Subcutaneous abdominal adipose tissue (tissue), 5 donors: ENCODE results near the gene RGS11.
"Not testable (repeated sequence)": the region's sequence is repeated elsewhere in the genome, so short reads cannot be mapped to it uniquely, and the experiment has no call there.

Source experiments
- H3K27ac ChIP-seq: one replicate; pipeline ENCODE4 v1.7.0; 2013; ENCODE audit warnings: low read depth, mild to moderate bottlenecking, inconsistent platforms, low read length, moderate library complexity
- H3K27me3 ChIP-seq, 5 donors: one replicate each; pipeline ENCODE4 v1.7.0; 2013; ENCODE audit warnings: low read length in 5 of 5, inconsistent platforms in 1 of 5; ENCODE audit not compliant: control insufficient read depth in 5 of 5, insufficient read depth in 4 of 5
- H3K36me3 ChIP-seq, 5 donors: one replicate each; pipeline ENCODE4 v1.7.0; 2013; ENCODE audit warnings: low read length in 5 of 5; ENCODE audit not compliant: control insufficient read depth in 5 of 5, insufficient read depth in 5 of 5
- H3K4me1 ChIP-seq, 5 donors: one replicate each; pipeline ENCODE4 v1.7.0; 2013; ENCODE audit warnings: low read length in 5 of 5, mild to moderate bottlenecking in 3 of 5, moderate library complexity in 1 of 5; ENCODE audit not compliant: control insufficient read depth in 5 of 5, insufficient read depth in 5 of 5
- H3K4me3 ChIP-seq, 5 donors: one replicate each; pipeline ENCODE4 v1.7.0; 2013; ENCODE audit warnings: low read length in 5 of 5, low read depth in 1 of 5
- H3K9ac ChIP-seq, 5 donors: one replicate each; pipeline ENCODE4 v1.7.0; 2013; ENCODE audit warnings: low read length in 5 of 5, mild to moderate bottlenecking in 4 of 5, moderate library complexity in 3 of 5
- H3K9me3 ChIP-seq, 5 donors: one replicate each; pipeline ENCODE4 v1.7.0; 2013; ENCODE audit warnings: low read length in 5 of 5; ENCODE audit not compliant: control insufficient read depth in 5 of 5
- donor health status: healthy.
- donor health status: healthy.
- donor health status: healthy.
- donor health status: healthy.
- donor health status: healthy.

Gene RGS11

GRCh38 chr16:270381-271255 lies 5.1 kb downstream of the RGS11 start:
- Histone ChIP-seq H3K4me3 (no peak overlapping the region), H3K36me3 (peaks cover 0 to 2% (median 0%) of the 10 kb centered on the region in 5 donors), H3K9ac (no peak overlapping the region), H3K9me3 (no peaks in the 10 kb centered on the region), H3K4me1 (peaks cover 0 to 33% (median 19%) of the 10 kb centered on the region in 5 donors), H3K27ac (no peak overlapping the region), H3K27me3 (peaks cover 0 to 9% (median 0%) of the 10 kb centered on the region in 5 donors)

- H3K27me3 ChIP-seq, result peaks cover 0 to 3% (median 0%) of the 10 kb centered on the region in 5 donors
- peaks cover 0 to 34% (median 22%) of the 10 kb centered on the region in 5 donors for H3K4me1 ChIP-seq
- H3K36me3 ChIP-seq, result peaks cover 0 to 15% (median 12%) of the 10 kb centered on the region in 5 donors
- H3K4me3 ChIP-seq, result no peak overlapping the region
- H3K27ac ChIP-seq, result no peak overlapping the region
- no peaks in the 10 kb centered on the region for H3K9me3 ChIP-seq
- H3K9ac ChIP-seq, result no peak overlapping the region
Measured at GRCh38 chr16:269061-269796, 6.5 kb downstream of the RGS11 start.

GRCh38 chr16:268141-269053 lies 7.3 kb downstream of the RGS11 start:
- Histone ChIP-seq H3K36me3 (peaks cover 0 to 23% (median 21%) of the 10 kb centered on the region in 5 donors), H3K4me1 (peaks cover 0 to 41% (median 30%) of the 10 kb centered on the region in 5 donors), H3K27ac (no peak overlapping the region), H3K9me3 (no peaks in the 10 kb centered on the region), H3K4me3 (no peak overlapping the region), H3K27me3 (no peaks in the 10 kb centered on the region), H3K9ac (no peak overlapping the region)

- H3K9ac ChIP-seq, H3K27ac ChIP-seq, H3K4me3 ChIP-seq, H3K27me3 ChIP-seq, H3K9me3 ChIP-seq: not testable (repeated sequence)
- Histone ChIP-seq H3K36me3 (peaks cover 0 to 29% (median 25%) of the 10 kb centered on the region in 5 donors), H3K4me1 (peaks cover 0 to 45% (median 31%) of the 10 kb centered on the region in 5 donors)
Measured at GRCh38 chr16:267562-267961, 8.2 kb downstream of the RGS11 start.

- H3K4me1 ChIP-seq, result peaks cover 0 to 45% (median 31%) of the 10 kb centered on the region in 5 donors
- peaks cover 0 to 40% (median 36%) of the 10 kb centered on the region in 5 donors for H3K36me3 ChIP-seq
- H3K27ac ChIP-seq, result no peak overlapping the region
- H3K9me3 ChIP-seq, result no peaks in the 10 kb centered on the region
- H3K27me3 ChIP-seq, result no peaks in the 10 kb centered on the region
- no peak overlapping the region for H3K4me3 ChIP-seq
- H3K9ac ChIP-seq, result no peak overlapping the region
Measured at GRCh38 chr16:266258-267164, 9.2 kb downstream of the RGS11 start.

- Histone ChIP-seq H3K4me1 (peaks cover 0 to 45% (median 31%) of the 10 kb centered on the region in 5 donors), H3K9me3 (no peaks in the 10 kb centered on the region), H3K27ac (no peak overlapping the region), H3K4me3 (peak overlapping the region in 1 of 5 donors; percentile 30), H3K27me3 (no peaks in the 10 kb centered on the region), H3K36me3 (peaks cover 0 to 48% (median 42%) of the 10 kb centered on the region in 5 donors), H3K9ac (peak overlapping the region in 1 of 5 donors; percentile 7)
Measured at GRCh38 chr16:265711-266110, 10.0 kb downstream of the RGS11 start.

GRCh38 chr16:265002-265529 lies 10.7 kb downstream of the RGS11 start:
- H3K36me3 ChIP-seq, result peaks cover 0 to 54% (median 48%) of the 10 kb centered on the region in 5 donors
- no peaks in the 10 kb centered on the region for H3K27me3 ChIP-seq
- H3K9me3 ChIP-seq, result no peaks in the 10 kb centered on the region
- no peak overlapping the region for H3K27ac ChIP-seq
- H3K4me1 ChIP-seq, result peaks cover 0 to 45% (median 31%) of the 10 kb centered on the region in 5 donors
- H3K4me3 ChIP-seq, result no peak overlapping the region
- H3K9ac ChIP-seq, result peak overlapping the region in 1 of 5 donors; percentile 7

GRCh38 chr16:264440-264951 lies 11.2 kb downstream of the RGS11 start:
- H3K36me3 ChIP-seq, result peaks cover 0 to 60% (median 54%) of the 10 kb centered on the region in 5 donors
- peaks cover 0 to 45% (median 31%) of the 10 kb centered on the region in 5 donors for H3K4me1 ChIP-seq
- no peak overlapping the region for H3K9ac ChIP-seq
- H3K27me3 ChIP-seq, result no peaks in the 10 kb centered on the region
- no peak overlapping the region for H3K4me3 ChIP-seq
- no peak overlapping the region for H3K27ac ChIP-seq
- H3K9me3 ChIP-seq, result no peaks in the 10 kb centered on the region
